Large intestine (tissue), 3 donors: ENCODE results near the gene CDON. TPM values are rescaled to one million over a fixed set of nuclear protein-coding genes. Genes with fewer than 3 reads are reported as not detected.
"Not testable (repeated sequence)": the region's sequence is repeated elsewhere in the genome, so short reads cannot be mapped to it uniquely, and the experiment has no call there.

ENCODE experiments used
- DNase-seq, 2 donors: peaks; one replicate each; pipeline versions ENCODE4 v3.0.0 to v3.0.0-alpha.2; 2013
- H3K27ac ChIP-seq: one replicate; pipeline ENCODE4 v1.5.1; 2013; ENCODE audit warnings: low read length
- H3K27me3 ChIP-seq: 2 replicates; pipeline ENCODE4 v1.6.1; 2013; ENCODE audit warnings: low read length; ENCODE audit not compliant: control insufficient read depth, insufficient read depth
- H3K36me3 ChIP-seq: 2 replicates; pipeline ENCODE4 v1.6.1; 2013; ENCODE audit warnings: low read length; ENCODE audit not compliant: control insufficient read depth, insufficient read depth
- H3K4me1 ChIP-seq: one replicate; pipeline ENCODE4 v1.6.1; 2013; ENCODE audit warnings: low read length; ENCODE audit not compliant: control insufficient read depth, insufficient read depth
- H3K4me3 ChIP-seq: one replicate; pipeline ENCODE4 v1.5.1; 2013; ENCODE audit warnings: low read length
- H3K9me3 ChIP-seq: one replicate; pipeline ENCODE4 v1.6.1; 2013; ENCODE audit warnings: mild to moderate bottlenecking, low read depth, low read length, moderate library complexity; ENCODE audit not compliant: control insufficient read depth
- WGBS: methylation state at CpG from one replicate; pipeline ENCODE4 v1.1.5; 2013; ENCODE audit warnings: low lambda C conversion rate; ENCODE audit not compliant: insufficient coverage; 5-methylcytosine and 5-hydroxymethylcytosine counted together
- polyA plus RNA-seq: library from polyadenylated mRNA; unstranded; fragments of 120-200 nt; gene quantifications from one replicate; pipeline ENCODE4 v1.2.1, GENCODE V29; 2013

Gene CDON
- polyA plus RNA-seq, 1 donor: 22.8 TPM

- H3K4me1 ChIP-seq: peaks cover 20% of the 10 kb centered on the region
- WGBS: no CpG with 5 or more reads among the region's 3 CpGs
- DNase-seq: no peak
- H3K27ac ChIP-seq: peak overlapping the region; percentile 51
- H3K9me3 ChIP-seq: no peaks in the 10 kb centered on the region
- no peak overlapping the region for H3K4me3 ChIP-seq
- H3K36me3 ChIP-seq: no peaks in the 10 kb centered on the region
- H3K27me3 ChIP-seq: no peaks in the 10 kb centered on the region
These were observed 136.9 kb downstream of the CDON start for GRCh38 chr11:125925804-125926203.

DNA sequence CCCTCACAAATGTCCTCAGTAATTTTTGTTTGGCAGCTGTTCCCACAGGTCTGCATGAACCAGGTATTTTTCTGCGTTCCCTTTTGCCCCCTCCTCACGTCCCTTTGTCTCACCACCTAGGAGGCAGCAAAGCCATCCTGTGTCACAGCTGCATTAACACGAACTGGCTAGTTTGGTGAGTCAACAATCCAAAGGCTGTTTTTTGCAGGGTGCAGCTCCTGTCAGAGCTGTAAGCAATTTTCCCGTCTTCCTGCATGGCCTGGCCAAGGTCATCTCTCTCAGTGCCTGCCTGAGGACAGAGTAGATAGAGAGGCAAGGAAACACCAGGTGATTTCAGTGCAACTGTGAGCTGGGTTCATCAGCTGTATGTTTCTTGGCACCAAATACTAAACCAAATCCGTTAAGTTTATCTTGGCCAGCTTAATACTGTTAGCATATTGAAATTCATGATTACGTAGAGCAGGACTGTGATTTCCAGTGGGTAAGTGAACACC is 137.4 kb downstream of the CDON start:
- no peaks in the 10 kb centered on the region for H3K9me3 ChIP-seq
- peak overlapping the region; percentile 51 for H3K27ac ChIP-seq
- DNase-seq: peak; percentile 81 to 86
- no peaks in the 10 kb centered on the region for H3K27me3 ChIP-seq
- no CpG with 5 or more reads among the region's 6 CpGs for WGBS
- H3K4me3 ChIP-seq: no peak overlapping the region
- no peaks in the 10 kb centered on the region for H3K36me3 ChIP-seq
- peaks cover 20% of the 10 kb centered on the region for H3K4me1 ChIP-seq

GRCh38 chr11:125924384-125925007 is 138.2 kb downstream of the CDON start:
- Histone ChIP-seq H3K4me1 (peaks cover 20% of the 10 kb centered on the region), H3K9me3 (no peaks in the 10 kb centered on the region), H3K36me3 (no peaks in the 10 kb centered on the region), H3K4me3 (no peak overlapping the region), H3K27me3 (no peaks in the 10 kb centered on the region), H3K27ac (peak overlapping the region; percentile 51)
- no CpG with 5 or more reads among the region's 9 CpGs for WGBS
- DNase-seq: peak in 1 of 2 donors; percentile 58

GRCh38 chr11:125923633-125924032 is 139.0 kb downstream of the CDON start:
- peaks cover 20% of the 10 kb centered on the region for H3K4me1 ChIP-seq
- H3K9me3 ChIP-seq: no peaks in the 10 kb centered on the region
- WGBS: no CpG with 5 or more reads among the region's 8 CpGs
- no peak overlapping the region for H3K27ac ChIP-seq
- H3K36me3 ChIP-seq: no peaks in the 10 kb centered on the region
- no peak overlapping the region for H3K4me3 ChIP-seq
- H3K27me3 ChIP-seq: no peaks in the 10 kb centered on the region
- no peak for DNase-seq

- DNase-seq: peak; percentile 53 to 56
- 10% methylated on average over 2 of the region's 8 CpGs for WGBS
These were observed 139.6 kb downstream of the CDON start for GRCh38 chr11:125923012-125923579.

DNA sequence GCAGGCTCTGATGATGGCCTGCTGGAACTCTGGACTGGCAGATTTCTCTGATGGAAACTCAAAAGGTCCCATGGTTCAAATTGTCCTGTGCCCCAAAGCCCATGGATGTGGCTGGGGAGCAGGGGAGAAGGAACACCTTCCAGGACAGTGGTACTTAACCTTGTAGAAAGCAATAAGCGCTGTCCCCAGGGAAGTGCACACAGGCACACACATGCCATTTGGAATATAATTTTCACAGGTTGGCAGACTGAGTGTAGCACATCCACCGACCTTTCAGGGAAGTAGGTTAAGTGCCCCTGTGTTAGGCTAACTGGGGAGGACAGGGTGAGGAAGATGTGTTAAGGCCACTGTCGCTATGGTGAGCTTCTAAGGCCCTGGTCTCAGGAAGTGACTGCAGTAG is 140.5 kb downstream of the CDON start:
- no CpG with 5 or more reads among the region's 3 CpGs for WGBS
- Histone ChIP-seq H3K9me3 (no peaks in the 10 kb centered on the region), H3K4me3 (no peak overlapping the region), H3K4me1 (peaks cover 20% of the 10 kb centered on the region), H3K27me3 (no peaks in the 10 kb centered on the region), H3K27ac (no peak overlapping the region), H3K36me3 (no peaks in the 10 kb centered on the region)
- no peak for DNase-seq

More at GRCh38 chr11:125923012-125923579, 139.6 kb downstream of the CDON start:
- peaks cover 20% of the 10 kb centered on the region for H3K4me1 ChIP-seq
- no peak overlapping the region for H3K4me3 ChIP-seq
- no peaks in the 10 kb centered on the region for H3K27me3 ChIP-seq
- no peak overlapping the region for H3K27ac ChIP-seq
- H3K9me3 ChIP-seq: no peaks in the 10 kb centered on the region
- no peaks in the 10 kb centered on the region for H3K36me3 ChIP-seq

GRCh38 chr11:125921042-125921441 is 141.6 kb downstream of the CDON start:
- WGBS: no CpG with 5 or more reads among the region's 9 CpGs
- H3K4me3 ChIP-seq: no peak overlapping the region
- H3K36me3 ChIP-seq: no peaks in the 10 kb centered on the region
- DNase-seq: peak in 1 of 2 donors; percentile 46
- no peaks in the 10 kb centered on the region for H3K27me3 ChIP-seq
- no peaks in the 10 kb centered on the region for H3K9me3 ChIP-seq
- no peak overlapping the region for H3K27ac ChIP-seq
- H3K4me1 ChIP-seq: peaks cover 23% of the 10 kb centered on the region

DNA sequence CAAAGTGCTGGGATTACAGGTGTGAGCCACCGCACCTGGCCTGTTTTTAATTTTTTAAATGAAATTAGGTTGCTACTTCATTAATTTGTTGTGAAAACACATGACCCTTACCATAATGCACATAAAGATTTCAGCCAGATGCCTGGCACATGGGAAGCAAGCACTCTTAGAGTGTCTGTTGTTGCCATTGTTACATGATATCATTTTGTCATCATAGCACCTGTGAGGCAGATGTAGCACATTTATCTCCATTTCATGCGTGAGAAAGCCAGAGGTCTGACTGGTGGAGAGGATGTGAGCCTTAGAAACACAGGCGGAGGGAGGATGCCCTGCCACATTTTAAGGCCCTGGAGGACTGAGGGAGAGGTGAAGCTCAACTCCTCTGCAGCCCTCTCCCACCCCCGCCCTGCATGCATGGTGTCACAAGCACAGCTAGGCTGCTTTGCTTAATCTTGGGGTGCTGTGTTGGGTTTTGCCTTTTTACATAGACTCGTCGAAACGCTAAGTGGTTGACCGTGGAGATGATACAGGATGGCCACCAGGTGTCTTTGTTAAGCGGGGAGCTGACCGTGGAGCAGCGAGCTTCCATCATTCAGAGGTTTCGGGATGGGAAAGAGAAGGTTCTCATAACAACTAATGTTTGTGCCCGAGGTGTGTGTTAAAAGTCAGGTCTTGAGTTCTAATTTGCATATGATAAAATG is 144.4 kb downstream of the CDON start:
- Histone ChIP-seq H3K4me1 (peaks cover 7% of the 10 kb centered on the region), H3K4me3 (no peak overlapping the region), H3K27me3 (no peaks in the 10 kb centered on the region), H3K27ac (no peak overlapping the region), H3K9me3 (no peaks in the 10 kb centered on the region), H3K36me3 (no peaks in the 10 kb centered on the region)
- WGBS: no CpG with 5 or more reads among the region's 13 CpGs
- DNase-seq: no peak

GRCh38 chr11:125916683-125917347 is 145.9 kb downstream of the CDON start:
- Histone ChIP-seq H3K27me3 (no peaks in the 10 kb centered on the region), H3K9me3 (no peaks in the 10 kb centered on the region), H3K4me1 (peaks cover 7% of the 10 kb centered on the region), H3K36me3 (no peaks in the 10 kb centered on the region), H3K27ac (no peak overlapping the region), H3K4me3 (no peak overlapping the region)
- peak; percentile 48 to 57 for DNase-seq
- no CpG with 5 or more reads among the region's 12 CpGs for WGBS

DNA sequence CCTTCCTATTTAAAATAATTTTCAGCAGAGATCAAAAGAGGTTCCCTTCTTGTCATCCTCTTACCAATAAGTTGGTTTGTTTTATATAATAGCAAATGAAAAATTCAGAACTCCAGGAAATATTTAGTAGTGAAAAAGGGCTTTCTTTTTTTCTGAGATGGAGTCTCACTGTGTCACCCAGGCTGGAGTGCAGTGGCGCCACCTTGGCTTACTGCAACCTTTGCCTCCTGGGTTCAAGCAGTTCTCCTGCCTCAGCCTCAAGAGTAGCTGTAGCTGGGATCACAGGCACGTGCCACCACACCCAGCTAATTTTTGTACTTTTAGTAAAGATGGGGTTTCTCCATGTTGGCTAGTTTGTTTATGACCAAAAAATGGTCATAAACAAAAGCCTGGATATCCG is 148.1 kb downstream of the CDON start:
- not testable (repeated sequence) for H3K27me3 ChIP-seq, H3K4me3 ChIP-seq, H3K4me1 ChIP-seq, DNase-seq, H3K27ac ChIP-seq, H3K36me3 ChIP-seq, H3K9me3 ChIP-seq
- 100% methylated on average over 1 of the region's 3 CpGs for WGBS
